ENCODE data around the gene HAPLN2.

Gene HAPLN2

DNA sequence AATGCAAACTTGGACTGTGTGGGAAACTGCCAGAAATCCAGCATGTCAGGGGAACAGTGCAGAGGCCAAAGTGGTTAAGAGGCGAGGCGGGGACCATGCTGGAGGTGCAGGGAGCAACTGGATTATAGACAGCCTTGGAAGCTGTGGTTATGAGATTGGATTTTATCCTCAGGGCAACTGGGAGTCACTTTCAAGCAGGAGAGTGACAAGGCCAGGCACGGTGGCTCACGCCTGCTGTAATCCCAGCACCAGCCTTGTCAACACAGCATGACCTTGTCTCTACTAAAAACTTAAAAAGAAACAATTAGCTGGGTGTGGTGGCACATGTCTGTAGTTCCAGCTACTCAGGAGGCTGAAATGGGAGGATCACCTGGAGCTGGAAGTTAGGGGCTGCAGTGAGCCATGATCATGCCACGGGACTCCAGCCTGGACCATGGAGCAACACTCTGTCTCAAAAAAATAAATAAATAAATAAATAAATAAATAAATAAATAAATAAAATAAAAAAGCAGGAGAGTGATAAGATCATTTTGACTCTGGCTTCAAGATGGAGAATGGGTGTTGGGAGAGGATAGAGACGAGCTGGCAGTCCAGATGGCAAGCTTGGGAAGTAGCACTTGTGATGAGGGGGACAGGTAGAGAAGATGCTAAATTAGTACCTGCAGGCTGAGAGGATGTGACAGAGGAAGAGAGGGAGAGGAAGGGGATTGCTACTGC lies 3.5 kb downstream of the HAPLN2 start (continued):
- TF ChIP-seq, protein P1, sequence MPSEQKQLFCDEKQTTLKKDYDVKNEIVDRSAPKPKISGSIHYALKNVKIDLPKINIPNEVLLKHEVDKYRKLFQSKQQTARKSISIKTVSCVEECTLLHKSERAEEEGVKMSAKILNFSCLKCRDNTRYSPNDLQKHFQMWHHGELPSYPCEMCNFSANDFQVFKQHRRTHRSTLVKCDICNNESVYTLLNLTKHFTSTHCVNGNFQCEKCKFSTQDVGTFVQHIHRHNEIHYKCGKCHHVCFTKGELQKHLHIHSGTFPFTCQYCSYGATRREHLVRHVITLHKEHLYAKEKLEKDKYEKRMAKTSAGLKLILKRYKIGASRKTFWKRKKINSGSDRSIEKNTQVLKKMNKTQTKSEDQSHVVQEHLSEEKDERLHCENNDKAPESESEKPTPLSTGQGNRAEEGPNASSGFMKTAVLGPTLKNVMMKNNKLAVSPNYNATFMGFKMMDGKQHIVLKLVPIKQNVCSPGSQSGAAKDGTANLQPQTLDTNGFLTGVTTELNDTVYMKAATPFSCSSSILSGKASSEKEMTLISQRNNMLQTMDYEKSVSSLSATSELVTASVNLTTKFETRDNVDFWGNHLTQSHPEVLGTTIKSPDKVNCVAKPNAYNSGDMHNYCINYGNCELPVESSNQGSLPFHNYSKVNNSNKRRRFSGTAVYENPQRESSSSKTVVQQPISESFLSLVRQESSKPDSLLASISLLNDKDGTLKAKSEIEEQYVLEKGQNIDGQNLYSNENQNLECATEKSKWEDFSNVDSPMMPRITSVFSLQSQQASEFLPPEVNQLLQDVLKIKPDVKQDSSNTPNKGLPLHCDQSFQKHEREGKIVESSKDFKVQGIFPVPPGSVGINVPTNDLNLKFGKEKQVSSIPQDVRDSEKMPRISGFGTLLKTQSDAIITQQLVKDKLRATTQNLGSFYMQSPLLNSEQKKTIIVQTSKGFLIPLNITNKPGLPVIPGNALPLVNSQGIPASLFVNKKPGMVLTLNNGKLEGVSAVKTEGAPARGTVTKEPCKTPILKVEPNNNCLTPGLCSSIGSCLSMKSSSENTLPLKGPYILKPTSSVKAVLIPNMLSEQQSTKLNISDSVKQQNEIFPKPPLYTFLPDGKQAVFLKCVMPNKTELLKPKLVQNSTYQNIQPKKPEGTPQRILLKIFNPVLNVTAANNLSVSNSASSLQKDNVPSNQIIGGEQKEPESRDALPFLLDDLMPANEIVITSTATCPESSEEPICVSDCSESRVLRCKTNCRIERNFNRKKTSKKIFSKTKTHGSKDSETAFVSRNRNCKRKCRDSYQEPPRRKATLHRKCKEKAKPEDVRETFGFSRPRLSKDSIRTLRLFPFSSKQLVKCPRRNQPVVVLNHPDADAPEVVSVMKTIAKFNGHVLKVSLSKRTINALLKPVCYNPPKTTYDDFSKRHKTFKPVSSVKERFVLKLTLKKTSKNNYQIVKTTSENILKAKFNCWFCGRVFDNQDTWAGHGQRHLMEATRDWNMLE (tag by site-specific recombination; conservative IDR thresholded peaks at IDR 0.05; ENCODE audit: low read depth), result peak; percentile 99
- TF ChIP-seq TRIM28 (IDR thresholded peaks at IDR 0.05; ENCODE audit: borderline replicate concordance, low read length) (no peak), ZNF354C (tag by site-specific recombination; IDR thresholded peaks at IDR 0.05; ENCODE audit: borderline replicate concordance, low read depth) (peak; percentile 90; the same call in 1 of the 2 replicates), ZNF621 (tag by site-specific recombination; IDR thresholded peaks at IDR 0.05) (no peak), ZNF311 (tag by site-specific recombination; IDR thresholded peaks at IDR 0.05; ENCODE audit: borderline replicate concordance) (no peak), TCF7L2 (IDR thresholded peaks at IDR 0.05; ENCODE audit: borderline replicate concordance, low read depth, low read length) (no peak), ZNF561 (tag by site-specific recombination; IDR thresholded peaks at IDR 0.05; ENCODE audit: borderline replicate concordance) (no peak), BCL11A (tag by site-specific recombination; IDR thresholded peaks at IDR 0.05; ENCODE audit: low read depth) (no peak), KLF8 (tag by site-specific recombination; IDR thresholded peaks at IDR 0.05) (no peak), ZBTB1 (tag by site-specific recombination; IDR thresholded peaks at IDR 0.05) (peak; percentile 74; the same call in 1 of the 2 replicates), GLI2 (tag by site-specific recombination; IDR thresholded peaks at IDR 0.05; ENCODE audit: borderline replicate concordance, low read depth) (peak; percentile 92; the same call in 1 of the 2 replicates), ZNF624 (tag by site-specific recombination; IDR thresholded peaks at IDR 0.05) (no peak), MZF1 (tag by site-specific recombination; IDR thresholded peaks at IDR 0.05; ENCODE audit: borderline replicate concordance) (peak; percentile 82; the same call in 1 of the 2 replicates), FEZF1 (tag by site-specific recombination; IDR thresholded peaks at IDR 0.05) (0 out of 2 replicates have a peak, but pooled peaks have one; percentile 12), ZNF548 (tag by site-specific recombination; IDR thresholded peaks at IDR 0.05) (0 out of 2 replicates have a peak, but pooled peaks have one; percentile 39), GLIS1 (tag by site-specific recombination; IDR thresholded peaks at IDR 0.05) (no peak), SCRT2 (tag by site-specific recombination; IDR thresholded peaks at IDR 0.05) (no peak), ZNF239 (tag by site-specific recombination; IDR thresholded peaks at IDR 0.05) (no peak), ZNF16 (tag by site-specific recombination; IDR thresholded peaks at IDR 0.05; ENCODE audit: low read depth) (peak; percentile 43; the same call in 1 of the 2 replicates), ZNF670 (tag by site-specific recombination; IDR thresholded peaks at IDR 0.05; ENCODE audit: low read depth) (no peak), ZNF660 (tag by site-specific recombination; IDR thresholded peaks at IDR 0.05) (no peak)
- TF ChIP-seq, protein P2, sequence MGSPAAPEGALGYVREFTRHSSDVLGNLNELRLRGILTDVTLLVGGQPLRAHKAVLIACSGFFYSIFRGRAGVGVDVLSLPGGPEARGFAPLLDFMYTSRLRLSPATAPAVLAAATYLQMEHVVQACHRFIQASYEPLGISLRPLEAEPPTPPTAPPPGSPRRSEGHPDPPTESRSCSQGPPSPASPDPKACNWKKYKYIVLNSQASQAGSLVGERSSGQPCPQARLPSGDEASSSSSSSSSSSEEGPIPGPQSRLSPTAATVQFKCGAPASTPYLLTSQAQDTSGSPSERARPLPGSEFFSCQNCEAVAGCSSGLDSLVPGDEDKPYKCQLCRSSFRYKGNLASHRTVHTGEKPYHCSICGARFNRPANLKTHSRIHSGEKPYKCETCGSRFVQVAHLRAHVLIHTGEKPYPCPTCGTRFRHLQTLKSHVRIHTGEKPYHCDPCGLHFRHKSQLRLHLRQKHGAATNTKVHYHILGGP (tag by site-specific recombination; IDR thresholded peaks at IDR 0.05), result no peak
- TF ChIP-seq, protein P3, sequence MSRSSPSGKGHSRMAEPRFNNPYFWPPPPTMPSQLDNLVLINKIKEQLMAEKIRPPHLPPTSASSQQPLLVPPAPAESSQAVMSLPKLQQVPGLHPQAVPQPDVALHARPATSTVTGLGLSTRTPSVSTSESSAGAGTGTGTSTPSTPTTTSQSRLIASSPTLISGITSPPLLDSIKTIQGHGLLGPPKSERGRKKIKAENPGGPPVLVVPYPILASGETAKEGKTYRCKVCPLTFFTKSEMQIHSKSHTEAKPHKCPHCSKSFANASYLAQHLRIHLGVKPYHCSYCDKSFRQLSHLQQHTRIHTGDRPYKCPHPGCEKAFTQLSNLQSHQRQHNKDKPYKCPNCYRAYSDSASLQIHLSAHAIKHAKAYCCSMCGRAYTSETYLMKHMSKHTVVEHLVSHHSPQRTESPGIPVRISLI (tag by site-specific recombination; IDR thresholded peaks at IDR 0.05), result 0 out of 2 replicates have a peak, but pooled peaks have one; percentile 18
- TF ChIP-seq, protein P4, sequence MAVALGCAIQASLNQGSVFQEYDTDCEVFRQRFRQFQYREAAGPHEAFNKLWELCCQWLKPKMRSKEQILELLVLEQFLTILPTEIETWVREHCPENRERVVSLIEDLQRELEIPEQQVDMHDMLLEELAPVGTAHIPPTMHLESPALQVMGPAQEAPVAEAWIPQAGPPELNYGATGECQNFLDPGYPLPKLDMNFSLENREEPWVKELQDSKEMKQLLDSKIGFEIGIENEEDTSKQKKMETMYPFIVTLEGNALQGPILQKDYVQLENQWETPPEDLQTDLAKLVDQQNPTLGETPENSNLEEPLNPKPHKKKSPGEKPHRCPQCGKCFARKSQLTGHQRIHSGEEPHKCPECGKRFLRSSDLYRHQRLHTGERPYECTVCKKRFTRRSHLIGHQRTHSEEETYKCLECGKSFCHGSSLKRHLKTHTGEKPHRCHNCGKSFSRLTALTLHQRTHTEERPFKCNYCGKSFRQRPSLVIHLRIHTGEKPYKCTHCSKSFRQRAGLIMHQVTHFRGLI (tag by site-specific recombination; IDR thresholded peaks at IDR 0.05), result no peak
- TF ChIP-seq, protein P5, sequence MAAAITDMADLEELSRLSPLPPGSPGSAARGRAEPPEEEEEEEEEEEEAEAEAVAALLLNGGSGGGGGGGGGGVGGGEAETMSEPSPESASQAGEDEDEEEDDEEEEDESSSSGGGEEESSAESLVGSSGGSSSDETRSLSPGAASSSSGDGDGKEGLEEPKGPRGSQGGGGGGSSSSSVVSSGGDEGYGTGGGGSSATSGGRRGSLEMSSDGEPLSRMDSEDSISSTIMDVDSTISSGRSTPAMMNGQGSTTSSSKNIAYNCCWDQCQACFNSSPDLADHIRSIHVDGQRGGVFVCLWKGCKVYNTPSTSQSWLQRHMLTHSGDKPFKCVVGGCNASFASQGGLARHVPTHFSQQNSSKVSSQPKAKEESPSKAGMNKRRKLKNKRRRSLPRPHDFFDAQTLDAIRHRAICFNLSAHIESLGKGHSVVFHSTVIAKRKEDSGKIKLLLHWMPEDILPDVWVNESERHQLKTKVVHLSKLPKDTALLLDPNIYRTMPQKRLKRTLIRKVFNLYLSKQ (tag by site-specific recombination; IDR thresholded peaks at IDR 0.05; ENCODE audit: borderline replicate concordance), result peak; percentile 95; the same call in 1 of the 2 replicates
- TF ChIP-seq, protein P6, sequence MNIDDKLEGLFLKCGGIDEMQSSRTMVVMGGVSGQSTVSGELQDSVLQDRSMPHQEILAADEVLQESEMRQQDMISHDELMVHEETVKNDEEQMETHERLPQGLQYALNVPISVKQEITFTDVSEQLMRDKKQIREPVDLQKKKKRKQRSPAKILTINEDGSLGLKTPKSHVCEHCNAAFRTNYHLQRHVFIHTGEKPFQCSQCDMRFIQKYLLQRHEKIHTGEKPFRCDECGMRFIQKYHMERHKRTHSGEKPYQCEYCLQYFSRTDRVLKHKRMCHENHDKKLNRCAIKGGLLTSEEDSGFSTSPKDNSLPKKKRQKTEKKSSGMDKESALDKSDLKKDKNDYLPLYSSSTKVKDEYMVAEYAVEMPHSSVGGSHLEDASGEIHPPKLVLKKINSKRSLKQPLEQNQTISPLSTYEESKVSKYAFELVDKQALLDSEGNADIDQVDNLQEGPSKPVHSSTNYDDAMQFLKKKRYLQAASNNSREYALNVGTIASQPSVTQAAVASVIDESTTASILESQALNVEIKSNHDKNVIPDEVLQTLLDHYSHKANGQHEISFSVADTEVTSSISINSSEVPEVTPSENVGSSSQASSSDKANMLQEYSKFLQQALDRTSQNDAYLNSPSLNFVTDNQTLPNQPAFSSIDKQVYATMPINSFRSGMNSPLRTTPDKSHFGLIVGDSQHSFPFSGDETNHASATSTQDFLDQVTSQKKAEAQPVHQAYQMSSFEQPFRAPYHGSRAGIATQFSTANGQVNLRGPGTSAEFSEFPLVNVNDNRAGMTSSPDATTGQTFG (tag by site-specific recombination; IDR thresholded peaks at IDR 0.05; ENCODE audit: borderline replicate concordance), result no peak
